ENCODE data around the gene PIEZO1.

- TF ChIP-seq EP300 (IDR thresholded peaks at IDR 0.05) (no peak), POLR2A (IDR thresholded peaks at IDR 0.05) (peak; percentile 93), POLR2AphosphoS5 (IDR thresholded peaks at IDR 0.05) (peak; percentile 80), CTCF (IDR thresholded peaks at IDR 0.05) (peak in 1 of 4 experiments; percentile 9)
Measured at GRCh38 chr16:88706229-88706964, 78.6 kb downstream of the PIEZO1 start, which contains the start of the genes CTU2 and RNF166.
